ENCODE results near the gene FHIP1A. TPM values are rescaled to one million over a fixed set of nuclear protein-coding genes. Genes with fewer than 3 reads are reported as not detected.

The FHIP1A gene
- total and polyA plus RNA-seq, 2 of the 13 experiments (the other 11 are each of a cell fraction or from before 2014, with no cell fraction given), result 4.1 to 6.2 TPM

- 0 out of 2 replicates have a peak, but pooled peaks have one; percentile 36 for TF ChIP-seq REPIN1 (CRISPR knock-in tag; IDR thresholded peaks at IDR 0.05; ENCODE audit: borderline replicate concordance, low read depth)
- peak; percentile 65 for TF ChIP-seq XRCC5 (optimal IDR thresholded peaks at IDR 0.05; ENCODE audit: low read length)
- TF ChIP-seq CEBPG (CRISPR knock-in tag; IDR thresholded peaks at IDR 0.05), result no peak
- no peak for TF ChIP-seq NAIF1 (CRISPR knock-in tag; IDR thresholded peaks at IDR 0.05; ENCODE audit: borderline replicate concordance)
- no peak for TF ChIP-seq E2F2 (CRISPR knock-in tag; IDR thresholded peaks at IDR 0.05; ENCODE audit: borderline replicate concordance)
- no peak for TF ChIP-seq ZFP1 (CRISPR knock-in tag; IDR thresholded peaks at IDR 0.05)
- TF ChIP-seq SOX13 (IDR thresholded peaks at IDR 0.05), result no peak
- TF ChIP-seq SOX13 (CRISPR knock-in tag; conservative IDR thresholded peaks at IDR 0.05 in 1 of 2, IDR thresholded peaks at IDR 0.05 in 1 of 2), result peak in 1 of 2 experiments; percentile 5; a peak in 1 of 4 replicates
- 0 out of 2 replicates have a peak, but pooled peaks have one; percentile 33 for TF ChIP-seq MED1 (CRISPR knock-in tag; IDR thresholded peaks at IDR 0.05)
- no peak for TF ChIP-seq ZNF234 (CRISPR knock-in tag; conservative IDR thresholded peaks at IDR 0.05)
- TF ChIP-seq HNRNPK (IDR thresholded peaks at IDR 0.05; ENCODE audit: low read depth, low read length, poor library complexity, severe bottlenecking), result no peak
- TF ChIP-seq HDAC2 (CRISPR knock-in tag; IDR thresholded peaks at IDR 0.05), result 0 out of 2 replicates have a peak, but pooled peaks have one; percentile 33
- no peak for TF ChIP-seq DNMT3B (CRISPR knock-in tag; conservative IDR thresholded peaks at IDR 0.05)
- peak; percentile 66; the same call in 1 of the 2 replicates for TF ChIP-seq ZNF580 (CRISPR knock-in tag; IDR thresholded peaks at IDR 0.05; ENCODE audit: borderline replicate concordance, low read depth)
- no peak for TF ChIP-seq GABPB1 (CRISPR knock-in tag; IDR thresholded peaks at IDR 0.05)
- TF ChIP-seq ZNF644 (CRISPR knock-in tag; IDR thresholded peaks at IDR 0.05; ENCODE audit: low read depth), result no peak
- TF ChIP-seq ZNF20 (CRISPR knock-in tag; IDR thresholded peaks at IDR 0.05), result no peak
- peak; percentile 65 for TF ChIP-seq GATAD2A (CRISPR knock-in tag; IDR thresholded peaks at IDR 0.05)
- peak; percentile 68; the same call in 1 of the 2 replicates for TF ChIP-seq SMAD3 (CRISPR knock-in tag; IDR thresholded peaks at IDR 0.05)
- no peak for TF ChIP-seq ZNF816 (CRISPR knock-in tag; IDR thresholded peaks at IDR 0.05; ENCODE audit: borderline replicate concordance)
- no peak for TF ChIP-seq RELA (CRISPR knock-in tag; IDR thresholded peaks at IDR 0.05)
- TF ChIP-seq RERE (CRISPR knock-in tag; IDR thresholded peaks at IDR 0.05; ENCODE audit: low read depth), result no peak
- no peak for TF ChIP-seq HCFC1 (IDR thresholded peaks at IDR 0.05; ENCODE audit: low read depth, low read length)
- TF ChIP-seq GLMP (CRISPR knock-in tag; IDR thresholded peaks at IDR 0.05; ENCODE audit: borderline replicate concordance), result no peak
Observed at GRCh38 chr4:151362404-151363164, 46.4 kb upstream of the FHIP1A start (continued).

Data from HepG2 (cell line).